ENCODE results near the gene PPP4C. TPM values are rescaled to one million over a fixed set of nuclear protein-coding genes. Genes with fewer than 3 reads are reported as not detected.

PPP4C gene
- total RNA-seq, 1 donor from 2014 or later: 124 TPM

- TF ChIP-seq CTCF (IDR thresholded peaks at IDR 0.05; ENCODE audit: partially characterized antibody, unreplicated experiment): no peak
- Mint-ChIP-seq H3K27ac (ENCODE audit: unreplicated experiment) (no peak overlapping the region), H3K9me3 (ENCODE audit: unreplicated experiment) (peaks cover 13% of the 10 kb centered on the region), H3K4me1 (ENCODE audit: low read depth, unreplicated experiment) (peaks cover 13% of the 10 kb centered on the region), H3K4me3 (ENCODE audit: unreplicated experiment) (no peak overlapping the region), H3K27me3 (ENCODE audit: unreplicated experiment) (peaks cover 8% of the 10 kb centered on the region), H3K36me3 (ENCODE audit: unreplicated experiment) (peaks cover 6% of the 10 kb centered on the region)
- no peak for DNase-seq
Observed at GRCh38 chr16:30079480-30079879, 3.7 kb downstream of the PPP4C start.

- peak overlapping the region; percentile 22 for H3K27ac Mint-ChIP-seq (ENCODE audit: unreplicated experiment)
- no peaks in the 10 kb centered on the region for H3K36me3 Mint-ChIP-seq (ENCODE audit: unreplicated experiment)
Observed at GRCh38 chr16:30082545-30083090, 6.8 kb downstream of the PPP4C start.

GRCh38 chr16:30083216-30084055 lies 7.6 kb downstream of the PPP4C start:
- Mint-ChIP-seq H3K27me3 (ENCODE audit: unreplicated experiment) (peaks cover 5% of the 10 kb centered on the region), H3K27ac (ENCODE audit: unreplicated experiment) (no peak overlapping the region), H3K9me3 (ENCODE audit: unreplicated experiment) (peaks cover 6% of the 10 kb centered on the region), H3K36me3 (ENCODE audit: unreplicated experiment) (no peaks in the 10 kb centered on the region), H3K4me1 (ENCODE audit: low read depth, unreplicated experiment) (no peaks in the 10 kb centered on the region), H3K4me3 (ENCODE audit: unreplicated experiment) (no peak overlapping the region)
- no peak for TF ChIP-seq CTCF (IDR thresholded peaks at IDR 0.05; ENCODE audit: partially characterized antibody, unreplicated experiment)
- no peak for DNase-seq

More at GRCh38 chr16:30082545-30083090, 6.8 kb downstream of the PPP4C start:
- peaks cover 4% of the 10 kb centered on the region for H3K4me1 Mint-ChIP-seq (ENCODE audit: low read depth, unreplicated experiment)
- H3K9me3 Mint-ChIP-seq (ENCODE audit: unreplicated experiment): peaks cover 6% of the 10 kb centered on the region
- H3K27me3 Mint-ChIP-seq (ENCODE audit: unreplicated experiment): peaks cover 5% of the 10 kb centered on the region
- TF ChIP-seq CTCF (IDR thresholded peaks at IDR 0.05; ENCODE audit: partially characterized antibody, unreplicated experiment): no peak
- no peak overlapping the region for H3K4me3 Mint-ChIP-seq (ENCODE audit: unreplicated experiment)
- no peak for DNase-seq

GRCh38 chr16:30084096-30084815 lies 8.5 kb downstream of the PPP4C start:
- no peak for TF ChIP-seq CTCF (IDR thresholded peaks at IDR 0.05; ENCODE audit: partially characterized antibody, unreplicated experiment)
- H3K27ac Mint-ChIP-seq (ENCODE audit: unreplicated experiment): no peak overlapping the region
- peaks cover 7% of the 10 kb centered on the region for H3K27me3 Mint-ChIP-seq (ENCODE audit: unreplicated experiment)
- no peak overlapping the region for H3K4me3 Mint-ChIP-seq (ENCODE audit: unreplicated experiment)
- no peaks in the 10 kb centered on the region for H3K4me1 Mint-ChIP-seq (ENCODE audit: low read depth, unreplicated experiment)
- no peaks in the 10 kb centered on the region for H3K36me3 Mint-ChIP-seq (ENCODE audit: unreplicated experiment)
- H3K9me3 Mint-ChIP-seq (ENCODE audit: unreplicated experiment): peaks cover 6% of the 10 kb centered on the region
- DNase-seq: no peak
